Measurements from ENCODE around the gene MAT2A.
A peak's percentile ranks its signal among the peaks of the same experiment; 100 is the strongest.
"Not testable (repeated sequence)": the region's sequence is repeated elsewhere in the genome, so short reads cannot be mapped to it uniquely, and the experiment has no call there.

MAT2A gene

GRCh38 chr2:85541753-85542457 is 2.9 kb downstream of the MAT2A start:
- no peak for DNase-seq (ENCODE audit: extremely low read depth, low read depth)
- TF ChIP-seq, protein P1, sequence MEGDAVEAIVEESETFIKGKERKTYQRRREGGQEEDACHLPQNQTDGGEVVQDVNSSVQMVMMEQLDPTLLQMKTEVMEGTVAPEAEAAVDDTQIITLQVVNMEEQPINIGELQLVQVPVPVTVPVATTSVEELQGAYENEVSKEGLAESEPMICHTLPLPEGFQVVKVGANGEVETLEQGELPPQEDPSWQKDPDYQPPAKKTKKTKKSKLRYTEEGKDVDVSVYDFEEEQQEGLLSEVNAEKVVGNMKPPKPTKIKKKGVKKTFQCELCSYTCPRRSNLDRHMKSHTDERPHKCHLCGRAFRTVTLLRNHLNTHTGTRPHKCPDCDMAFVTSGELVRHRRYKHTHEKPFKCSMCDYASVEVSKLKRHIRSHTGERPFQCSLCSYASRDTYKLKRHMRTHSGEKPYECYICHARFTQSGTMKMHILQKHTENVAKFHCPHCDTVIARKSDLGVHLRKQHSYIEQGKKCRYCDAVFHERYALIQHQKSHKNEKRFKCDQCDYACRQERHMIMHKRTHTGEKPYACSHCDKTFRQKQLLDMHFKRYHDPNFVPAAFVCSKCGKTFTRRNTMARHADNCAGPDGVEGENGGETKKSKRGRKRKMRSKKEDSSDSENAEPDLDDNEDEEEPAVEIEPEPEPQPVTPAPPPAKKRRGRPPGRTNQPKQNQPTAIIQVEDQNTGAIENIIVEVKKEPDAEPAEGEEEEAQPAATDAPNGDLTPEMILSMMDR (IDR thresholded peaks at IDR 0.05; ENCODE audit: low read depth, low read length, missing control alignments) = no peak
- H3K4me3 ChIP-seq (replicated peaks; ENCODE audit: low read depth, low read length) = peak overlapping the region; percentile 96

GRCh38 chr2:85542777-85543176 is 3.8 kb downstream of the MAT2A start:
- TF ChIP-seq, protein P1 (IDR thresholded peaks at IDR 0.05; ENCODE audit: low read depth, low read length, missing control alignments) = no peak
- H3K4me3 ChIP-seq (replicated peaks; ENCODE audit: low read depth, low read length) = peak overlapping the region; percentile 96
- DNase-seq (ENCODE audit: extremely low read depth, low read depth) = no peak

DNA sequence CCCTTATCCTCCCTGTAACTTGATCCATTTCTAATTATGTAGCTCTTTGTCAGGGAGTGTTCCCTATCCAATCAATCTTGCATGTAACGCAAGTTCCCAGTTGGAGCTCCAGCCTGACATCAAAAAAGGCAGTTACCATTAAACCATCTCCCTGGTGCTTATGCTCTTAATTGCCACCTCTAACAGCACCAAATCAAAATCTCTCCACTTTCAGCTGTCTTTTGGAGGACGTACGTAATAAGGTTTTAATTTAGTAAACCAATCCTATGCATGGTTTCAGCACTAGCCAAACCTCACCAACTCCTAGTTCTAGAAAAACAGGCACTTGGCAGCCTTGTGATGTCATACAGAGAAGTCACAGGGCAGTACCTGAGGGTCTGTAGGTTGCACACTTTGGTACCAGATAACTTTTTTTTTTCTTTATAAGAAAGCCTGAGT is 5.3 kb downstream of the MAT2A start:
- H3K4me3 ChIP-seq (replicated peaks; ENCODE audit: low read depth, low read length); DNase-seq (ENCODE audit: extremely low read depth, low read depth): not testable (repeated sequence)

DNA sequence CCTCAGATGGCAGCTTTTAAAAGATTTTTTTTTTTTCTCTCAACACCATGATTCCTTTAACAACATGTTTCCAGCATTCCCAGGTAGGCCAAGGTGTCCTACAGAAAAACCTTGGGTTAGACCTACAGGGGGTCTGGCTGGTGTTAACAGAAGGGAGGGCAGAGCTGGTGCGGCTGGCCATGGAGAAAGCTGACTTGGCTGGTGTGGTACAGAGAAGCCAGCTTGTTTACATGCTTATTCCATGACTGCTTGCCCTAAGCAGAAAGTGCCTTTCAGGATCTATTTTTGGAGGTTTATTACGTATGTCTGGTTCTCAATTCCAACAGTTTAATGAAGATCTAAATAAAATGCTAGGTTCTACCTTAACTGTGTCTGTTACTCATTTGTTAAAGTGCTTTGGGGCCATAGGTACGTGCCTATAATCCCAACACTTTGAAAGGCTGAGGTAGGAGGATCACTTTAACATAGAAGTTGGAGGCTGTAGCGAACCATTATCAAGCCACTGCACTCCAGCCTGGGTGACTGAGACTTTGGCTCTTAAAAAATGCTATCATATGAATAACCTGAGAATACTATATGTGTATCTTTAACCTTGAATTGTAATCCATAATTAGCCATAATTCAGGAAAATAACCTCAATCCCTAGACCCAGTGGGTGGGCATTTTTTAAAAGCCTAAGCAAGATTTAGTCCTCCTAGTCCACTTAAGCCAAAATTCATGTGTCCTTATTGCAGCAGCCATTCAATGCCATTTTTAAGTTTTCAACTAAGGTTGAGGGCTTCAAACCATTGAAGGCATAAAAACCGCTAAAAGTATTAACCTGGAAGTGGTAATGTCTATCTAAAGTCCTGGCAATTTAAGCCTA is 6.2 kb downstream of the MAT2A start:
- not testable (repeated sequence) for DNase-seq (ENCODE audit: extremely low read depth, low read depth); H3K4me3 ChIP-seq (replicated peaks; ENCODE audit: low read depth, low read length)

DNA sequence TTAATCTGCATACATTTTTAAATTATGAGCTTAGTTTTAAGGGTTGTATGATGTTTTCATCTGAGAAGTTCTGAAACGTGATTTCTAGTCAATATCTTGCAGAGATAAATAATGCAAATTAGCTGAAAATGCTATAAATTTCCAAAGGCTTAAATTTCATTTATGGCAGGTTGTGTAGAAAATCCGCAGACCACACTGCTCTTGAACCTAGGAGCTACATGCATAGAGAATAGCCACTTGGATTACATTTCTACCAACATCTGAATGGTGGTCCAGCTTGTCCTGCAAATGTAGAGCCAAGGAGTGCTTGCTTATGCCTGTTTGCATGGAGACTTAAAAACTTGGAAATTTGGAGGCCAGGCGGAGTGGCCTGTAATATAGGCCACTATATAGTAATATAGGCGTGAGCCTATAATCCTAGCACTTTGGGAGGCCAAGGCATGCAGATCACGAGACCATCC is 6.8 kb downstream of the MAT2A start:
- no peak overlapping the region for H3K4me3 ChIP-seq (replicated peaks; ENCODE audit: low read depth, low read length)
- TF ChIP-seq, protein P1 (IDR thresholded peaks at IDR 0.05; ENCODE audit: low read depth, low read length, missing control alignments) = no peak
- no peak for DNase-seq (ENCODE audit: extremely low read depth, low read depth)

GRCh38 chr2:85547089-85547858 is 8.3 kb downstream of the MAT2A start:
- DNase-seq (ENCODE audit: extremely low read depth, low read depth) = no peak
- TF ChIP-seq, protein P1 (IDR thresholded peaks at IDR 0.05; ENCODE audit: low read depth, low read length, missing control alignments) = no peak

GRCh38 chr2:85547859-85548607 is 9.1 kb downstream of the MAT2A start:
- no peak for DNase-seq (ENCODE audit: extremely low read depth, low read depth)
- TF ChIP-seq, protein P1 (IDR thresholded peaks at IDR 0.05; ENCODE audit: low read depth, low read length, missing control alignments) = no peak
- H3K4me3 ChIP-seq (replicated peaks; ENCODE audit: low read depth, low read length) = no peak overlapping the region

More at GRCh38 chr2:85547089-85547858, 8.3 kb downstream of the MAT2A start:
- no peak overlapping the region for H3K4me3 ChIP-seq (replicated peaks; ENCODE audit: low read depth, low read length)
